Middle frontal gyrus (tissue), 1 donor: ENCODE data around the gene DCHS1.

Source experiments
- DNase-seq: peaks from one replicate; pipeline ENCODE4 v3.0.0-alpha.2; 2015; ENCODE audit warnings: low spot score; ENCODE audit errors: extremely low spot score

DCHS1 gene

DNA sequence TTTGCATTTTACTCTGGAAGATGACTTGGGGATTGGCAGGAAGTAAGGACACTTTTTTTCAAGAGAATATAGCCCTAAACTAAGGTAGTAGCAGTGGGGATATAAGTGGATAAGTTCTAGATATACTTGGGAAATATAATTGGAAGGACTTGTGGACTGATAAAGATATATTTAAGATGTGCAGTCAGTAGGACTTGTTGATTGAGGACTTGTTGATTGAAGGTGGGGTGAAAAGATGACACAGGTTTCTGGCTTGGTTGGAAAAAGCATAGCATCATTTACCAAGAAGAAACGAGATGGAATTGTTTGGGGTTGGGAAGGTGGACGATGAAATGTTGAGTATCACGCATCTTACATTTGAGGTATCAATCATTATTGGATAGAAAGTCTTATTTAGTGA is 42.1 kb downstream of the DCHS1 start:
- no peak for DNase-seq

DNA sequence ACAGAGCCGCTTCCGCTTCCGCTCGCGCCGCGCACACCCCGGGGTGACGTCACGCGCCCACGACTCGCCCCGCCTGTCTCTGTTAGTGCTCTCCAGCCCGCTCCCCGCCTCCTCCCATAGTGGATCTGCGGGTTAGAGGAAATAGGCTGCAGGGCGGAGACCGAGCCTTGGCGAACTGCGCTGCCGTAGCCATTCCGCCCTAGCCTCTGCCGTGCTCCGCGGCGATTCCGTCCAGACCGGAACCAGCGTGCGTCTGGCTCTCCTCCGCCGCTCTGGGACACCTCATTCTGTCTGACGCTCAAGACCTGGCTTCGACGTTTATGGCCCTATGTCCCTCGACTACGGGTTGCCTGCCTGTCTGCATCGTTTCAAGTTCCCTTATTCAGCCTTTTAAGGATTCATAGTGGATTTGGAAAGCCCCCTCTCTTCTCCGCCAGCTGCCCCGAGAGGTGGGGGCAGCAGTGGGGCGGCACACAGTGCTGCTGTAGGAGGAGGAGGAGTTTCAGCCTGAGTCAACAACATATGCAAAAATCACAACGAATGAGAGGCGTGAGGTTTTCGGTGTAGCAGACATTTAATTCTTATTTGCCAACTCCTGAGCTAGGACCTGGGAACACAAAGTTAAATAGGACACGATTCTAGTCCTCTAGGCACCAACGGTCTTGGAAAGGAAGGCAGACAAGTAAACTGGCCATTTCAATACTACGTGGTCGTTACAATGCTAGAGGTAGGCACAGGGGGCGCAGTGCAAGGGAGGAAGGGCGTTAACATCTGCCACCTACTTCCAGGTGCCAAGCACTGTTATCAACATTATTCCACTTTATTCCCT is 43.2 kb downstream of the DCHS1 start, which contains the start of gene TAF10:
TAF10 (minus strand) TSS at position 4 of the 829 bp plus-strand sequence. CDS start 27 bp downstream, outside the sequence.
- DNase-seq = peak; percentile 86

DNA sequence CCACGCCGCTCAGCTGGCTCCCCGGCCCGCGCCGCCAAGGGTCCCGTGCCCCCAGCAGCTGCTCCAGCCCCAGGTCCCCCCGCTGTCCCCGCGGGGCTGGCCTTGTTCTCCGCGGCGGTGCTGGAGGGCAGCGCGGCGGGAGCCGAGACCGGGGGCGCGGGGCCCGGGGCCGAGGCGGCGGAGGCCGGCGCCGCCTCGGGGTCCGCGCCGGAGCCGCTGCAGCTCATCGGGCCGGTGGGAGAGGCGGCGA is 43.7 kb downstream of the DCHS1 start:
- no peak for DNase-seq

DNA sequence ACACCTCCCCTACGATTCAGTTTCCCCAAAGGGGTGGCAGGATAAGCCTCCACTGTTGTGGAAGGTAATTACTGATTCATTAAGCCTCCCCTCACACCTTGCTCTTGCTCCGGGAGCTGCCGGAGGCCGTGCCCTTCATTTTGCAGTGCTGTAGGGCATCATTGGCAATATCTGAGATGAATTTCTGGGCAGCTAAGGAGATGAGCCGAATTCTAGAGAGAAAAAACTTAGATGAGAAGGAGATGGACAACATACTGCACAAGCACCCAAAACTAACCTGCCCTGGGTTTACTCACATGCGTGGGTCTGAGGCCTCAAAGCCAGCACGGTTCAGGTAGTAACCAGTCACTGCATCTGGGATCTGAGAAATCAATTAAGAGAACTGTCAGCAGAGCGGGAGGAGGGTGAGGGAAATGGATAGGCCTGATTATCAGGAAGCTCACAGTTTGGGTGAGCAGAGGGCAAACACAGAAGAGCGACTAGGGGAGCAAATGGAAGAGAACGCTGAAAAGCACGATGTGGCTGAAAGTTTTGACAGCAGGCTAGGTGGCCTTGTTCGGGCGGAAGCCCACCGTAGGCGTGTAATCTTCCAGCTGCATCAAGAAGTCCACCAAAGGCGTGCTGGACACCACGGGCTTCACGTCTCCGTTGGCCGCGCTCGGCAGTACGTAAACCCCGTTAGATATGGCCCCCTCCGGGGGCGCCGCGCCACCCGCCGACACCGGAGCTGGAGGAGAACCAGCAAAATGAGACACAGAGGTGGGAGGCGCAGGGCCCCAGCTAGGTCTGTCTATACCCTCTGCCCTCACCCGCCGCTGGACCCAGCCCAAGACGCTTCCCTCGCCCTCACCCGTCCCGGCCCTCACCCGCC is 44.3 kb downstream of the DCHS1 start:
- no peak for DNase-seq

DNA sequence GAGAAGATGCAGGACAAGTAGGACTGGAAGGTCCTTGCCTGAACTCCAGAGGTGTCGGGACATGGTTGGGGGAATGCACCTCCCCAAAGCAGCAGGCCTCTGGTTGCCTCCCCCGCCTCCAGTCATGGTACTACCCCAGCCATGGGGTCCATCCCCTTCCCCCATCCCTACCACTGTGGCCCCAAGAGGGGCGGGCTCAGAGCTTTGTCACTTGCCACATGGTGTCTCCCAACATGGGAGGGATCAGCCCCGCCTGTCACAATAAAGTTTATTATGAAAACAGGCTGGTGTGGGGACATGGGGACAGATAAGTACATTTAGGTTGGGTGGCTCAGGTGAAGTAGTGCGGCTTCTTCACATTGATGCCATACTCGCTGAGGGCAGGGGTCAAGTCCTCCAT is 45.0 kb downstream of the DCHS1 start:
- no peak for DNase-seq

DNA sequence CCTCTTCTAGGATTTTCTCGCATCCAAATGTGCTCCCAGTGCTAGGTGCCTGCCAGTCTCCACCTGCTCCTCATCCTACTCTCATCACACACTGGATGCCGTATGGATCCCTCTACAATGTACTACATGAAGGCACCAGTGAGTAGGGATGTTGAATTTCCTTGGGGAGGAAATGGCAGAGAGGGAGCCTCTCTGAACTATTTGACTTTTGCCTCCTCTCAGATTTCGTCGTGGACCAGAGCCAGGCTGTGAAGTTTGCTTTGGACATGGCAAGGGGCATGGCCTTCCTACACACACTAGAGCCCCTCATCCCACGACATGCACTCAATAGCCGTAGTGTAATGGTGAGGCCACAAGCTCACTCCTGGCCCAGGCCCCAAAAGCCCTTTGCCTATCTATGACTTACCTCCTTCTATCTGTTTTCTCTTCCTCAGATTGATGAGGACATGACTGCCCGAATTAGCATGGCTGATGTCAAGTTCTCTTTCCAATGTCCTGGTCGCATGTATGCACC is 46.0 kb downstream of the DCHS1 start:
- DNase-seq = no peak

DNA sequence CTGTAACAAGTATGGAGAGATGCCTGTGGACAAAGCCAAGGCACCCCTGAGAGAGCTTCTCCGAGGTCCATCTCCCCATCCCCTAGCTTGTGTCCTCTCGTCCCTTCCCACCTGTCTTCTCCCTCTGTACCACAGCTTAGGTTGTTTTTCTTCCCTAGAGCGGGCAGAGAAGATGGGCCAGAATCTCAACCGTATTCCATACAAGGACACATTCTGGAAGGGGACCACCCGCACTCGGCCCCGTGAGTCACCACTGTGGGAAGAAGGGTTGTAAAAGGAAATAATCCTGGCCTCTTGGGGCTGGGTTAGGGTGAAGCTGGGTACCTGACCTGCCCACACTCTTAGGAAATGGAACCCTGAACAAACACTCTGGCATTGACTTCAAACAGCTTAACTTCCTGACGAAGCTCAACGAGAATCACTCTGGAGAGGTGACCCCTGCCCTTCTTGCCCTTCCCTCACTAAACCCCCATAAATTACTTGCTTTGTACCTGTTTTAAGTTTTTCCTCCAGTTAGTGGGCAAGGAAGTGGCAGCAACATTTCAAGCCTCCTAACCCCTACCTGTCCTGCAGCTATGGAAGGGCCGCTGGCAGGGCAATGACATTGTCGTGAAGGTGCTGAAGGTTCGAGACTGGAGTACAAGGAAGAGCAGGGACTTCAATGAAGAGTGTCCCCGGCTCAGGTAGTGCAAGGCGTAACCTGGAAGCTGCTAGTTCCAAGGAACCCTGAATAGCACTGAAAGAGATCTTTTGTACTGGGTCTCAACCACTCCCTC is 46.7 kb downstream of the DCHS1 start:
- DNase-seq = no peak

DNA sequence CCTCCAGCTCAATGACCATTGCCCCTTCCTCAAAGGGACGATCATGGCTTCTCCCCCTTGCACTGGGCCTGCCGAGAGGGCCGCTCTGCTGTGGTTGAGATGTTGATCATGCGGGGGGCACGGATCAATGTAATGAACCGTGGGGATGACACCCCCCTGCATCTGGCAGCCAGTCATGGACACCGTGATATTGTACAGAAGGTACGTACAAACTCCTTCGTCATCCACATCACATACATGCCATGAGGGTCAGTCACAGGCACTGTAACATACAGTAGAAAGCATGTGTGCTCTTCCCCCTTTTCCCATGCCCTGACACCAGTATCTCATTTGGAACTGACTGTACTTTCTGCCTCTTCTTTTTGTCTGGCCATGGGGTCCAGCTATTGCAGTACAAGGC is 47.6 kb downstream of the DCHS1 start:
- no peak for DNase-seq

DNA sequence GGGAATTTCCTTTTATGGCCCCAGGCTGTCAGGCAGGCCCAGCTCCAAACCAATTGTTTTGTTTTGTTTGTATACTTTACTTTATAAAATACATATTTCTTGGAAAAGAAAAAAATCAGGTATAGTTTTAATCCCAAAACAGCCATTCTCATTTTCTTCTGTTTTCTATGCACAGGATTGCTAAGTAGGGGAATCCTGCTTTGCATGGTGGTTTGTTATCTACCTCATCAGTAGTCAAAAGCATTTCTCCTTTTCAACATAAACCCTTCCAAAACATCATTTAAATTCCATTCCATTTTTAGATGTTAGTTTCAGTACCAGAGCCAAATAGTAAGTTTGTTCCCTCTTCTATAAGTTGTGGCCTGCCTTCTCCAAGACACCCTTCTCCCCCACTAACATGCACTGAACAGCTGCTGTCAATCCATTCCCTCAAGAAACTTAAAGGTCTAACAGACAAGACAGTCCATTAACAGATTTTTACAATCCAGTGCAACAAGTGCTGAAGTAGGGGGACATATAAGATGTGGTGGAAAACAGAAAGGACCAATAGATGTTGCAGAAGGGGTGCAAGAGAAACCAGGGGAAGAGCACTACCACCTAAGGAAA is 48.3 kb downstream of the DCHS1 start:
- no peak for DNase-seq

DNA sequence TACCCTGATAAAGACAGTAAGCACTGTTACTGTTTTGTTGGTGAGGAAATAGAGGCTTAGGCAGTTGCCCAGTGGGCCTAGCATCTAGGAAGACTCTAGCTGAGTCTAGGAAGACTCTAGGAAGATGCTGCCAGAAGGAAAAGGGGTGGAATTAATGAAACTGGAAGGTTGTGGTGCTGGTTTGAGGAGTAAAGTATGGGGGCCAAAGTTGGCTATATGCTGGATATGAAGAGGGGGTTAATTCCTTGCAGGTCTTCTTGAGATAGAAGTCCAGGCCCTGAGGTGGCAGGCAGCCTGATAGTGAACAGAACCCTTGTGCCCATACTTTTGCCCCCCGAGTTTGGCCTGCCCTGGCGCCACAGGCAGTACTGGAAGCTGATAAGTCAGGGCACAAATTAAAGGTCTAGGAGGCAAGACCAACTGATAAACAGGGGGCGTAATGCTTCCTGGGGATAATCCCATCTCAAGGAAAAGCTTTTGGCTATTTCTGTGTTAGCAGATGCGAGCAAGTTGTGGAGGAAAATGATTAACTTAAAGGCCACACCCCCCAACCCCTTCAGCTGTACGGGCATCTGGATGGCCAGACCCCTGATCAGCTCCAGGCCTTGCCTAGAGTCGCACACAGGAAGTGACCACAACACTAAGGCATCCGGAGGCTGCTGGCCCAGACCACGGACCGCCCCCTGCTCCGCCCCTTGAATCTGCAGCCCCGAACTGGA is 49.0 kb downstream of the DCHS1 start:
- no peak for DNase-seq

DNA sequence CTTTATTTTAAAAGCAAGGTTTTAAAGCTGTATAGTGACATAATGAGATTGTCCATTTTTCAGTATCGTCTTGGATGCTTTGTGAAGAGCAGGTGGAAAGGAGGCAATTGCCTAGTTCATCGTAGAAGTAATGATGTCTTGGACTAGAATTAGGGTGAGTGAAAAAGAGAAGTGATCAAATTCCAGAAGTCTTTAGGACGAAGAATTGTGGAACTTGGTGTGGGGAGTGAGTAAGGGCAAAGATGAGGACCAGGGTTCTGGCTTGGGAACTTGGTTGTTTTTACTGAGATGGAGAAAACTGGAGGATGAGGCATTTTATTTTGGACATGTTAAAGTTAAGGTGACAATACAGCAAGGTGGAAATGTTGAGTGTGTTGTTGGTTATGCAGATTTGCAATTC is 50.8 kb downstream of the DCHS1 start:
- DNase-seq = no peak

DNA sequence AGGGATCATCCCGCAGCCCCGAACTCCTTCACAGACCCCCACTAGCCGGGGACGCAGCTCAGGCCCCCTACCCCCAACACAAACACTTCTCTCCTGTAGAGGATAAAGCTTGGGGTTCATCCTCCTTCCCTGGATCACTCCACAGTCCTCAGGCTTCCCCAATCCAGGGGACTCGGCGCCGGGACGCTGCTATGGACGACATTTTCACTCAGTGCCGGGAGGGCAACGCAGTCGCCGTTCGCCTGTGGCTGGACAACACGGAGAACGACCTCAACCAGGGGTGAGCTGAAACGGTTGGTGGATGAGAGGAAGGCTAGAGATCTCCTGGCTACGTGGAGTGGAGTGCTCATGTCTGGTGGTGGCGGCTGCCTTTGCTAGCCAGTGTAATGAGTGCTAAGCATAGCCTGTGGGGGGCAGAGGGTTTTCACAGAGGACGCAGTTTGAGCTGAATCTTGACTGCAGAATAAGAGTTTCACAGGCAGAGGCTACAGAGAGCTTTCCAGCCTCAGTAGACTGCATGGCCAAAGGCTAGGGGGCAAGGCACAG is 51.5 kb downstream of the DCHS1 start:
- no peak for DNase-seq

DNA sequence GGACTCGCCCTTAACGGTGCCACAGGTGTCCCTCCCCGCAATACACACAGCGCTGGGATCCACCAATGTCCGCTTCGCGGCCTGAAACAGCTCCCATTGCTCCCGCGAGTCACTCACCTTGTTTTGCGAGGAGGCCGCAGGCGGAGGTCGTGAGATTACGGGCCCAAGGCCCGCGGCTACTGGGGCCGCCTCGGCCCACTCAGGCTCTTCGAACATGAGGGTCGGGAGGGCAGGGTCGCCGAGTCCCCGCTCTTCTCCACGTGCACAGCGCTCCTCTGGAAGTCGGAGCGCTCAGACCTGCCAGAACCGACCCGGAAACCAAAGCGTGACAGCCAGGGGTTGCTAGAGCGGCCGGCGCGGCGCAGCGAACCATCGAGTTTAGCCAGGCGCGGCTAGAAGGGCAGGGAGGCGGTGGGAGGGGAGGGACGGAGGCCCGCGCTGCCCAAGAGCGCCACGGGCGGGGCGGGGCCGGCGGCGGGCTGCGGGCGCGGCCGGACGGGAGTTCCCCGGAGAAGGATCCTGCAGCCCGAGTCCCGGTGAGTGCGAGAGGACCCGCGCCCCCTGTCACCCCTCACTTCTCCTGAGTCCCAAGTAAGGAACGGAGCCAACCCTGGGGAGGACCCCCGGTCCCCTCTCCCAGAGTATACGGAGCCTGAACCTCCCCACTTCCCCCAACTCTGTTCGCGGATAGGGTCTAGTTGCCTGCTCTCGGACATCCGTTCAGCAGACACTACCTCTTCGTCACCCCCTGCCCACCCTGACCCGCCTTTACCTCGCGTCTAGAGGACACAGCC is 52.1 kb downstream of the DCHS1 start, which contains the start of the genes ILK and RRP8:
ILK (plus strand) TSS at position 488 of the 794 bp plus-strand sequence. CDS start 498 bp downstream, outside the sequence.
RRP8 (minus strand) TSS at position 330 of the 794 bp plus-strand sequence; CDS start at position 216, 114 bp downstream.
- peak; percentile 80 for DNase-seq

DNA sequence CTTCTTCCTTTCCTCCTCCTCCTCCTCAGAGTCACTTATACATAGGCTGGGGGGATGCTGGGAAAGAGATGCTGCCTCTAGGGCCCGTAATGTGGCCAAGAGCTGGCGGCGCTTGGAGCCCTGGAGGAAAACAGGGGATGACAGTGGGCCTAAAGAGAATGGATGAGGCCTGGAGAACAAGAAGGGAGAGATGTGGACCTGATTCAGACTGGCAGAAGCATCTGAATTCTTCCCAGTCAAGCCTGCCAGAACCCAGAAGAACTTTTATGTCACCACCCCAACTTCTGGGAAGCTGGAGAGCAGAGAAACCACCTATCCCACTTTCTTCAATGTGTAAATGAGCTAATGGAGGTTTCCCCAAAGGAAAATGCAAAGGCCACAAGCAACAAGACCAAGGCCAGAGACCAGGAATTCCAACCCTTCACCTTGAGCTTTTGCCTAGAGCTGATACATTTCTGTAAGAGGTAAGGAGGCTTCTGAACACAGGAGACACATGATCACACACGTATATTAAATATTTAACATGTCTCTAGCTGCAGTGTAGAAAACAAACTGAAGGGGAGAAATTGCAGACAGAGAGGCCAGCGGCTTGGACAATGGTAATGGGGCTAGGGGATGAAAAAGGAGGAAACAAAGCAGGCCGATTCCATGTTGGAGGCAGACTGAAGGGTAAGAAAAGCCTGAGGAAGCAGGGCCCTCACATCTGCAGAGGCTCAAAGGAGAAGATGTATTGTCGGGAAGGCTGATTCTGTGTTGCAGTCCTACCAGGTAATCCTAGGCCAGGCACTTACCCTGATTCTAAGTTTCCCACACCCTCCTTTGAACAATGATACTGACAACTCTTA is 53.3 kb downstream of the DCHS1 start:
- DNase-seq = no peak

DNA sequence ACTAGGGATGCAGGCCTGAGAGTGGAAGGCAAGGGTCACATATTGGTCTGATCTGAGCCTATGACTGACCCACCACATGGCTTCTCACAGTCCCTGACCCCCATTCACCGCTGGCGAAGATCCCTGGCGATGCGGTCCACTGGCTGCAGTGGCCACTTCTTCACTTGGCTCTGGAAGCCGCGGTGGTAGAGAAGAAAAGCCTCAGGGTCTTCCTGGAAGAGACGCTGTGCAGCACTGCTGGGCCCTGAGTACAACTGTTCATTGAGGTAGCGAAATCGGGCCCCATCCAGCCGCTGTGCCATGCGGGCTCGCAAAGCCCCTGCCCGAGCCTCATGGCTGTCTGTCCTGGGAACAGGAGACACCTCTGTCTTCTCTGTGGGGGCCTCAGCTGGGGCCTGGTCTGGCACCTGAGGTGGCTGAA is 54.6 kb downstream of the DCHS1 start:
- no peak for DNase-seq

DNA sequence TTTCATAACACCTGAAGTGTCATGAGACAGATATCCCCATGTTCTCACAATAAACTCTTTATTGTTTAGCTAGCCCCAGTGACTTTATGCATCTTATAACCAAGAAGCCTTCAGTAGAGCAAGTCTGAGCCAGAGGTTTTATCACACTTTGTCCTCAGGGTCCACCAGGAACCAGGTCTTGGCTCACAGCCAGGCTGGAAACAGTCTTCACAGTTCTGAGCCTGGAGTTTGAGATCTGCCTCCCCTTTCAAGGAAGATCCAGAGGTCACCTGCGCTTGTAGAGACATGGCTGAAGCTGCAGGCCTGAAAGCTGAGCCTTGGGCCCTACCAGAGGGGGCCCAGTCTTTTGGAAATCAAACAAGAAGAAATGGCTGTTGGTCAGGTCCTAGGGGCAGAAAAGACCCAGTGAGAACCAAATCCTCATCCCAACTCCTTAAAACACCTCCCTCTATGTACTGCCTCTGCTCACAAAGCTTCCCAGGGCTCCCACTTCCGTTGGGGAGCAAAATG is 55.7 kb downstream of the DCHS1 start:
- no peak for DNase-seq

DNA sequence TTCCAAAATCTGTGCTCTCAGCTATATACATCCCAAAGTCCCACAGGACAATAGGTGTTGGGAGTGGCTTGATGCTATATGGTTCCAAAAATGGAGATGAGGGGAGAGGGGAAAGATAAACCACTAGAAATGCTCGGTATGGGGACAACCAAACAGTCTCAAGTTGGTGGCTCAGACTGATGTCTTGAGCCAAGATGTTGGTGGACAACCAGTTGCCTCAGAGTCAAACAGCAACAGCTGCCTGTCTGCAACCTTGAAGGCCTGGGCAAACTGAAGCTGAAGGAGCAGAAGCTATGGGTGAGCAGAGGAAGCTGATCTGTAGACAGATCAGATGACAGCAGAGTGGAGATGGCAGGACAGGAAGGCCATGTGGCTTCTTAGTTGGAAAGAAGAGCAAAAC is 56.2 kb downstream of the DCHS1 start:
- DNase-seq = no peak

DNA sequence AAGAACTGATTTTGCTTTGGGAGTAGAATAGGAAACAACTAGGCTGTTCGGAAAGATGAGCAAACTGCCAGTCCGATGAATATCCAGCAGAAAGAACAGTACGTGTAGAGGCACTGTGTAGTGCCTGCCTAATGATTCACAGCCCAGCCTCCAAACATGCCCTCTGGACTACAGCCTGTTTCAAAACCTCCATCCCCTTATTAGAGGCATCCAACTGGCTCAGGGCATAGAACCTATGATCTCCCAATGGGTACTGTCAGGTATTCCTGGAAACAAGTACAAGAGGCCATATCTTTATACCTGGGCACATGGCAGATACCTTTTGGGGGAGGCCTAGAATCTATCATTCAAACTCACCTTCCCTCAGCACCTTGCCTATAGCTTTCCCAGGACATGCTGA is 57.1 kb downstream of the DCHS1 start:
- DNase-seq = no peak
